Amniotic epithelial cell (primary cell): Measurements from ENCODE around the gene PBX3.

Experiments used
- DNase-seq: peaks from one replicate; pipeline ENCODE4 v3.0.0-alpha.2; 2010; ENCODE audit warnings: low read depth

The PBX3 gene

DNA sequence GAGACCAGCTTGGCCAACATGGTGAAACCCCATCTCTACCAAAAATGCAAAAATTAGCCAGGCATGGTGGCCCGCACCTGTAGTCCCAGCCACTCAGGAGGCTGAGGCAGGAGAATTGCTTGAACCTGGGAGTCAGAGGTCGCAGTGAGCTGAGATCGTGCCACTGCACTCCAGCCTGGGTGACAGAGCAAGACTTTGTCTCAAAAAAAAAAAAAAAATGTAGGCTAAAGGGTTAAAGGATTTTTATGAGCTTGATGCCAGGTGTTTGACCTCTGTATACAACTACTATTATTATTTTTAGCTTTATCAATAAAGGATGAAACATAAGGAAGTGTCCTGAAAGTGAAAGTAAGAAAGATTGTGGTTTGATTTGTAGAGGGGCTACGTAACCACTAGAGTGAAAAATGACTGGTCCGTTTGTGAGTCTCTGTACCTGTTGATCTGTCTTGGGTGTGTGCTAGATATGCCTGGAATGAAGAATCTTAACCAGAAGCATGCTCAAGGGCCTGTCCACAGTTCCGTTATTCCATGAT lies 76.8 kb downstream of the PBX3 start:
- peak; percentile 27 for DNase-seq

DNA sequence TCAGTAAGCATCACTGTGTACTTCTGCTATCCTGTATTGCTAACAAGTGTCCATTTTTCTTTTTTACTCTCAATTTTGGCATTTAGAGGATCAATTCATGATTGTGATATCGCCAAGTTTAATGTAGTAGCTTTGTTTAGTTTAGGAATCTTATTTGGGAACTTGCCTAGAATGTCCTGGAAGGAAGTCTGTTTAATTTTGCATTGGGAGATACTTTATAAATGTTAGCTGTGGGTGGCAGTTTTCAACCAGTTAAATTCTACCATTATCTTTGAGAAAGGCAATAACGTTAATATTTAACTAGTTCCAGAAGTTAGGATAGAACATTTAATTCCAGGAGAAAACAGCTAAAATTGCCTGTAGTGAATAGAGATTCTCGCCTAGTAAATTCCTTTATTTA lies 78.6 kb downstream of the PBX3 start:
- DNase-seq, result no peak

DNA sequence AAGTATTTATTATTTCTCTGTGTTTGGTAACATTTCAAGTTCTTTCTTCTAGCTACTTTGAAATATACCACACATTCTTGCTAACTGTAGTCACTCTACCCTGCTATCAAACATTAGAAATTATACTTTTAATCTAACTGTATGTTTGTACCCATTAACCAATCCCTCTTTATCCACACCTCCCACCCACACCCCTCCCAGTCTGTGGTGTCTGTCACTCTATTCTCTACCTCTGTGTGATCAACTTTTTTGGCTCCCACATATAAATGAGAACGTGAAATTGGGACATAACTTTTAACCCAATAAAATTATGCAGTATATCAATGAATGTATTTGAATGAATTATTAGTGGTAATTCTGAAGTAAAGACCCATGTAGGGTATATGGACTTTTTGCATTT lies 79.7 kb downstream of the PBX3 start:
- no peak for DNase-seq

GRCh38 chr9:125829743-125830142 lies 82.6 kb downstream of the PBX3 start:
- no peak for DNase-seq

DNA sequence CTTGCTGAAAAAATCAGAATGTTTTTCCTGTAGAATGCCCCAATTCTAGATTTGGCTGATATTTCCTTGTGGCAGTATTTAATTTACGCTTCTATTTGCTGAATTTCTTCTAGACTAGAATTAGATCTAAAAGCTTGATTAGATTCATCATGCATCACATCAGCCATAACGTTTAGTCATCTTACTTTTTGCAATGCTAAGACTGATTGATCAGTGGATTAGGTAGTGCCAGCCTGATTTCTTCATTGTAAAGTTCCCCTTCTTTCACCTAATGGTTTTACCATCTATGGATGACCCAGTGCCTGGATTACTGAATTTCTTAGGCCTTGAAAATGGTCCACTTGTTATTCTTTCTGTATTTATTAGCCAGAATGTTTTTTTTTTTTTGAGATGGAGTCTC lies 83.9 kb downstream of the PBX3 start:
- no peak for DNase-seq

GRCh38 chr9:125831616-125832015 lies 84.4 kb downstream of the PBX3 start:
- DNase-seq, result no peak

- DNase-seq, result no peak
Measured at GRCh38 chr9:125835655-125836054, 88.5 kb downstream of the PBX3 start.

GRCh38 chr9:125839317-125839716 lies 92.1 kb downstream of the PBX3 start:
- no peak for DNase-seq

DNA sequence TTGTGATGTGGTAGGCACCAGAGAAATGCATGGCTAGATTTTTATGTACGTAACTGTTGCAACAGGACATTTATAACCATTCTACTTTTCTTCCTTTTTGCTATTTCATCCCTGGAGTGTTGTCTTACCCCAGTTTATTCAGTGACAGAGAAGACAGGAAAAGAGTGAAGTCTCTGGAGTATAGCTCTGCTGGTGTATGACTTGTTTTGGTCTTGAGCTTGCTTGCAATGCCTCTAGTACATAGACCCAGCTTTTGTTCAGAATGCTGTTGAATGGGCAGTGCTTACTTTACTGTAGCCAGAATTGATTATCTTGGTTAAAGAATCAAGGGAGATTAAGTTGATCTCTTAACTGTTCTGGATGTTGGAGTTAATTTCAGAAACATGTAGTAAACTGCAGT lies 94.3 kb downstream of the PBX3 start:
- DNase-seq, result no peak

- DNase-seq, result no peak
Measured at GRCh38 chr9:125842242-125842641, 95.1 kb downstream of the PBX3 start.

DNA sequence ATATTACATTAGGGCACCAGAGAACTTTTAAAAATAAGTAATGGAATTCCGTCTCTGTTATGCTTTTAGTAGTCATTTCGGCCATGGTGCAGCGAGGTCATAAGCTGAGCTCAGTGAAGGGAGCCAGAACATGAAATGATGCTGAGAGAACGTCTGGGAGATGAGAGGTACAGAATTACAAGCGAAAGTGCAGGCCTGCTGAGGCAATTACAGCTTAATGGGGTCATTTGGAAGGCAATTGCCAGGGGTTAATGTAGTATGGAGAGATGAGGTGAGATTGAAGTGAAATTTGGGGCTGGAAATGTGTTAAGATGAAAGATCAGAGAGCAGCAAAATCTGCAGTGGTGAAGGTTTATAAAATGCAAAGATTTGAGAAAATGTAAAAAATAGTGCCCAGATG lies 96.5 kb downstream of the PBX3 start:
- DNase-seq, result no peak

DNA sequence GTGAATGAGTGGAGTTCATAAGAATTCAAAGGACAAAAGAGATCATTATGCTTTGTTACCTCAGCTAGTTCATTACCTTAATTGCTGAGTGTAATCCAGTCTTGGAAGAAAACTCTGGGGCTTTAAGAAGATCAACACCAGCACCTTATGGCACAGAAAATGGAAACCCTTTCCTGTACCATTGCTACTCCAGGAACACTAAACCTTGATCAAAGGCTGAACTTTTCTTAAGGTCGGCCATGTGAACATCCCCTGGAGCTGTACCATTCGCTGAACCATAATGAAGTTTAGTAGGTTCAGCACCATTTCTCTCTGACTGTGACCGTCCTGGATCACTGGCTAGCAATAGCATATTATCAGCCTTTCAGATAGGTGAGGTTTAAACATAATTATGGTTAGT lies 97.4 kb downstream of the PBX3 start:
- DNase-seq, result no peak

DNA sequence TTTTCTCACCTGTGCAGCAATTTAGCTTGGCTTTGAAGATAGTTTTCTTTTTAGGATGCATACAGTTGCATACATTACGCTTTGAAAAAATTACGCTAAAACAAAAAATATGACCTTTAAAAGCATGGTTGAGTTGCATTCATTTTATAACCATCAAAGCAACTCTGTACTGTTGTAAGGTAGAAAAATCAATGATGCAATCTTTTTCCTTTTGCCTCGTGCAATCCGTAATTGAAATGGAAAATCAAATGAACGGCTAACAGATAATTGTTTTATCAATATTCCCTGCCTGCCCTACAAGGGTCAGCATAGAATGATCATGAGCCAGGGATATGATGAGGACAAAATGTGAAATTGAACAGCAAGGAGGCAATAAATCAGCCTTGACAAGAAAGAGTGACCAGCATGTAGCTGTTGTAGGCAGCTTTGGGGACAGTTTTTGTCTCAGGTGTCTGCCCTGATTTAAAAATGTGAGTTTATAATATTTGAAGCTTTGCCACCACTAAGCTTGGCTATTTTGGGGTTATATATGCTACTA lies 98.2 kb downstream of the PBX3 start:
- no peak for DNase-seq

- DNase-seq, result no peak
Measured at GRCh38 chr9:125847735-125848134, 100.6 kb downstream of the PBX3 start.

- no peak for DNase-seq
Measured at GRCh38 chr9:125850106-125850632, 103.0 kb downstream of the PBX3 start.

DNA sequence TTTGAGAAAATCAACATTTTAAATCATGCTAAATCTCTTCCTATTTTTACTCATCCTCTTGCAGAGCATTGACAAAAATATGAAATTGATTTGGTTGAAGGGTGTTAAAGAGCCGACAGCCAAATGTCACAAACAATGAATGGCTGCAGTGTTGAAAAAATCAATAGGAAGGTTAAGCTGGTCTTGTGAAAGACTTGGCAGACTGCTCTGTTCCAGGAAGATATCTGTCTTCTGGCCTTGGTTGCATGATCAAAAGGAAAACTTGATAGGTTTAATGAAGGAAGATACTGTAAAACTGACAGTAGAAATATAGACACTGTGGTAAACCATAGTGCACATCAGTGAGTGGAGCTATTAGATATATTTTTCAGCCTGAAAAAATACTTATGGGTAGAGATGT lies 103.6 kb downstream of the PBX3 start:
- DNase-seq, result peak; percentile 46

DNA sequence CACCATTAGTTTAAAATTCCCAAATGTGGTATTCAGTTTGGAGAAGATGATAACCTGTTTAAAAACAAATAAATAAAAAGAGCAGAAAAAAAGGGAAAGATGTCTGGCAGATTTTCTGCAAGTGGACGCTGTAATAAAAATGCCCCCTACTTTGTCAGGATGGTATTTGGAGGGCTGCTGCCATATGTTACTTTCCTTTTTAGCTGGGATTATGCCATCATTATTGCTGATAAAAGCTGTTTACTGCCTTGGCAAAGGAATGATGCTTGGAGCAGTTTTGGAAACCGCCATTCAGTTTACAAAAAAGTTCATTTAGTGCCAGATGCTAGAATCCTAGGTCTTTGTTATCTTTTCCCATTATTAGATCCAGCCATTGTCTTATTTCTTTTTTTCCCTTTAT lies 104.8 kb downstream of the PBX3 start:
- no peak for DNase-seq

GRCh38 chr9:125852386-125852785 lies 105.2 kb downstream of the PBX3 start:
- DNase-seq, result no peak

GRCh38 chr9:125854553-125855275 lies 107.5 kb downstream of the PBX3 start:
- peak; percentile 78 for DNase-seq

DNA sequence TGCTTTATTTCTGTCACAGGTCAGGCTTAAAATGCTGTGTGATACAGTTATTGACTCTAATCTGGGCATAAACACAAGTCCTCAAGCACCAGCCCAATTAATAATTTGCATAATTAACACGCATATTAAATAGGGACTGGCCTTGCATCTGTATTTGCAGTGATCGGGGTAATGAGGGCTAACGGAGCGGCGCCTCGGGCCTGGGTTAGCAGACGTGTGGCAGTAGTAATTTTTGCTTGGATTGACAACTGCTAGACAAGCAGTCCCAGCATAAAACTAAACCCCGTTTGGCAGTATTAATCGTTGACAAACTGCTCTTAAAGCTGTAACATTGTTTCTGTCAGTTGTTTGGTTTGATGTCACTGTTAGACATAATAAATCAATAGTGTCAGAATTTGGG lies 109.2 kb downstream of the PBX3 start:
- DNase-seq, result no peak

DNA sequence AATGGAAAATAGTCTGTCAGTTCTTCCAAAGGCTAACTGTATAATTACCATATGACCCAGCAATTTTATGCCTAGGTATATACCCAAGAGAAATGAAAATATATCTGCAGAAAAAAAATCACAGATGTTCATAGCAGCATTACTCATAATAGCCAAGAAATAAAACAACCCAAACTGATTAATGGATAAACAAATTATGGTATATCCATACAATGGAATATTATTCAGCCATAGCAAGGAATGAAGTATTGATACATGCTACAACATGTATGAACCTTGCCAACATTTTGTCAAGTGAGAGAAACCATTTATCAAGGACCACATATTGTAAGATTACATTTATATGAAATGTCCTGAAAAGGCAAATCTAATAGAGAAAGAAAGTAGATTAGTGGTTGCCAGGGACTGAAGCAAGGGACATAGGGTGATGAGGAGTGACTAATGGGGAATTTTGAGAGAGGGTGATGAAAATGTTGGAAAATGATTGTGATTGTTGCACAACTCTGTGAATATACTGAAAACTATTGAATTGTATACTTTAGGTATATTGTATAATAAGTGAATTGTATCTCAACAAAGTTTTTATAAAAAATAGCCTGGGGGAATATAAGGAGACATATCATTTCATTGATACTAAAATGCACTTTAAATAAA lies 114.4 kb downstream of the PBX3 start:
- DNase-seq, result no peak

GRCh38 chr9:125863923-125864322 lies 116.8 kb downstream of the PBX3 start:
- DNase-seq, result no peak

GRCh38 chr9:125867751-125868415 lies 120.7 kb downstream of the PBX3 start:
- DNase-seq, result peak; percentile 52
